22Rv1 (cell line): ENCODE data around the gene ESR1.

ENCODE experiments used
- CTCF ChIP-seq: fragments of 450-650 bp; IDR thresholded peaks from 2 replicates; pipeline ENCODE4 v1.5.1; 2017; ENCODE audit warnings: mild to moderate bottlenecking
- ZFX ChIP-seq: fragments of 450-650 bp; IDR thresholded peaks from 2 replicates; pipeline ENCODE4 v1.6.1; 2017; ENCODE audit warnings: antibody characterized with exemption, borderline replicate concordance

GRCh38 chr6:151832710-151833109 is 25.2 kb downstream of the ESR1 start:
- TF ChIP-seq CTCF (no peak), ZFX (no peak)
